Sigmoid colon (tissue), 3 donors: ENCODE measurements around the gene SERPINA12.

Experiments
- CTCF ChIP-seq, 4 experiments: fragments of 450-650 bp in 3 of 4; fragments of 200-600 bp in 1 of 4; IDR thresholded peaks; one replicate each; pipeline ENCODE4 v1.5.1; 2016 to 2019; ENCODE audit warnings: antibody characterized with exemption in 4 of 4, mild to moderate bottlenecking in 3 of 4, moderate library complexity in 2 of 4
- POLR2A ChIP-seq, 2 donors: fragments of 450-650 bp; IDR thresholded peaks; one replicate each; pipeline ENCODE4 v1.6.1; 2016; ENCODE audit warnings: antibody characterized with exemption in 2 of 2, mild to moderate bottlenecking in 2 of 2, moderate library complexity in 2 of 2

DNA sequence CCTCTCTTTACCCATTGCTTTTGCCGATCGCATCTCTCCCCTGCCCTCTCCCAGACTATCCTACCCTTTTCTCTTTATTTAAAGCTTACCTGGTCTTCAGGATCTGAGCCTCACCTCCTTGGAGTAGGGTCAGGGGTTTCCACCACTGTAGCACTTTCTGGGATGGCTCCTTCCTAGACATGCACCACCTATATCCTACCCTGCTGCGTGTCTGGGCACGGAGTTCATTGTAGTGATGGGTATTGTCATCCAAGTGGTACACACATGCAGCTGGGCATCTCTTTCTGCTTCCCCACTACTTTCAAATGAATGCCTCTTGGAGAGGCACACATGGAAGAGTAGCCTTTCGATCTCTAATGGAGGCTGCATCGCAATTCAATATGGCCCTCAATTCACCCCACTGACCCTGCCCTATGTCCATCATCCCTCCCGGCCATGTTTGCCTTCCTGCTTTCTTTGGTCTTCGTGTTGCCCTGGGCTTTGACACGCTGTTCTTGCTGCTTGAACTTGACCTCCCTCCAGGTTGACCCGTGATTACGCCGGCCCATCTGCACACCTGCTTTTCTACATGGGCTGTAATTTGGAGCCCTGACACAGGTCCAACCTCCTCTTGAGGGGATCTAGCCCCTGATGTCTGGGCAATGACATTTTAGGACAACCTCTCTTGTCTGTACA lies 67.6 kb downstream of the SERPINA12 start:
- TF ChIP-seq CTCF (IDR thresholded peaks at IDR 0.05) (no peak), POLR2A (IDR thresholded peaks at IDR 0.05) (no peak)
